Tibial nerve (tissue), 3 donors: ENCODE measurements around the gene KHDRBS1.

ENCODE experiments used
- POLR2A ChIP-seq, 2 donors: fragments of 450-650 bp; IDR thresholded peaks; one replicate each; pipeline ENCODE4 v1.6.1; 2017; ENCODE audit warnings: antibody characterized with exemption in 2 of 2, mild to moderate bottlenecking in 2 of 2, moderate library complexity in 2 of 2
- TF ChIP-seq, protein P1 (sequence below), 5 experiments: fragments of 200-600 bp in 3 of 5; fragments of 450-650 bp in 2 of 5; sonication (generic) in 3 of 5; IDR thresholded peaks; one replicate each; pipeline ENCODE4 v1.5.1; 2016 to 2019; ENCODE audit warnings: antibody characterized with exemption in 5 of 5, mild to moderate bottlenecking in 3 of 5, moderate library complexity in 2 of 5

DNA sequence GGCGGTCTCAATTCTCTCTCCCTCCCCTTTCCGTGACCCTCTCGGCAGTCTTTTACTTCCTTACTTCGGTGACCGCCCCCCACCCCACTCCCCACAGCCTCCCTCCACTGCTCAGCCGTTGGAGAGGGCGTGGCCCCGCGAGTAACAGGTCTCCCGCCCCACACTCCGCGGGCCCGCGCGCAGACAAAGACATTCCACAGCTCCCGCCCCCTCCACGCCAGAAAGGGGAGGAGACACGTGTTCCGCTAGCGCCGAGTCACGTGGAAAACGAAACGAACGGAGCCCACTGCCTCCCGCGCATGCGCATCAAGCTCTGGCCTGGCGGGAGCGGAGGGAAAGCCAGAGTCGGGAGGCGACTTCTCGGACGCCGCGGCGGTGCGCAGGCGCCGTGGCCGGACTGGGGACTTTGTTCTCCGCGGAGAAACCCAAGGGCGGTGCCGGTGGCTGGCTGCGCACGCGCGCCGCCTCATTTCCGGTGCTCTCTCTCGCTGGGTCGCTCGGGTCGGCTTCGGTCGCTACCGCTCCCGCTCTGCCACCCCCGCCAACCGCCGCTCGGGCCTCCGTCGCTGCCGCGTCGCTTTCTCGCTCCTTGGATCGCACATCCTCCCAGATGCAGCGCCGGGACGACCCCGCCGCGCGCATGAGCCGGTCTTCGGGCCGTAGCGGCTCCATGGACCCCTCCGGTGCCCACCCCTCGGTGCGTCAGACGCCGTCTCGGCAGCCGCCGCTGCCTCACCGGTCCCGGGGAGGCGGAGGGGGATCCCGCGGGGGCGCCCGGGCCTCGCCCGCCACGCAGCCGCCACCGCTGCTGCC is at the start of gene KHDRBS1:
- TF ChIP-seq, protein P1, sequence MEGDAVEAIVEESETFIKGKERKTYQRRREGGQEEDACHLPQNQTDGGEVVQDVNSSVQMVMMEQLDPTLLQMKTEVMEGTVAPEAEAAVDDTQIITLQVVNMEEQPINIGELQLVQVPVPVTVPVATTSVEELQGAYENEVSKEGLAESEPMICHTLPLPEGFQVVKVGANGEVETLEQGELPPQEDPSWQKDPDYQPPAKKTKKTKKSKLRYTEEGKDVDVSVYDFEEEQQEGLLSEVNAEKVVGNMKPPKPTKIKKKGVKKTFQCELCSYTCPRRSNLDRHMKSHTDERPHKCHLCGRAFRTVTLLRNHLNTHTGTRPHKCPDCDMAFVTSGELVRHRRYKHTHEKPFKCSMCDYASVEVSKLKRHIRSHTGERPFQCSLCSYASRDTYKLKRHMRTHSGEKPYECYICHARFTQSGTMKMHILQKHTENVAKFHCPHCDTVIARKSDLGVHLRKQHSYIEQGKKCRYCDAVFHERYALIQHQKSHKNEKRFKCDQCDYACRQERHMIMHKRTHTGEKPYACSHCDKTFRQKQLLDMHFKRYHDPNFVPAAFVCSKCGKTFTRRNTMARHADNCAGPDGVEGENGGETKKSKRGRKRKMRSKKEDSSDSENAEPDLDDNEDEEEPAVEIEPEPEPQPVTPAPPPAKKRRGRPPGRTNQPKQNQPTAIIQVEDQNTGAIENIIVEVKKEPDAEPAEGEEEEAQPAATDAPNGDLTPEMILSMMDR (IDR thresholded peaks at IDR 0.05): peak in 2 of 5 experiments; percentile 5 to 55
- peak; percentile 85 for TF ChIP-seq POLR2A (IDR thresholded peaks at IDR 0.05)
